MM.1S (cell line): ENCODE measurements around the gene HRH2.

ENCODE experiments used
- DNase-seq: peaks from one replicate; pipeline ENCODE4 v3.0.0-alpha.2; 2015
- H2AFZ ChIP-seq: fragments of 300-600 bp; sonication (generic); 2 replicates; pipeline ENCODE4 v1.6.0; 2016; ENCODE audit warnings: antibody characterized with exemption, low read length
- H3F3A ChIP-seq: fragments of 300-600 bp; sonication (generic); 2 replicates; pipeline ENCODE4 v1.6.1; 2016; ENCODE audit warnings: mild to moderate bottlenecking, antibody characterized with exemption, low read length, moderate library complexity, mixed read lengths; ENCODE audit not compliant: insufficient read depth
- H3K27ac ChIP-seq: fragments of 300-600 bp; sonication (generic); 2 replicates; pipeline ENCODE4 v1.5.1; 2016; ENCODE audit warnings: mild to moderate bottlenecking, low read length
- H3K27me3 ChIP-seq: fragments of 300-600 bp; sonication (generic); replicated peaks from 2 replicates; pipeline ENCODE4 v1.6.0; 2016; ENCODE audit warnings: low read length; ENCODE audit not compliant: insufficient read depth
- H3K36me3 ChIP-seq: fragments of 300-600 bp; sonication (generic); replicated peaks from 2 replicates; pipeline ENCODE4 v1.6.1; 2016; ENCODE audit warnings: mild to moderate bottlenecking, low read length, mixed read lengths; ENCODE audit not compliant: insufficient read depth
- H3K4me1 ChIP-seq: fragments of 300-600 bp; sonication (generic); 2 replicates; pipeline ENCODE4 v1.6.1; 2016; ENCODE audit warnings: low read length, mixed read lengths
- H3K4me2 ChIP-seq: fragments of 300-600 bp; sonication (generic); 2 replicates; pipeline ENCODE4 v1.6.0; 2016; ENCODE audit warnings: low read depth, low read length
- H3K4me3 ChIP-seq: fragments of 300-600 bp; sonication (generic); 2 replicates; pipeline ENCODE4 v1.5.1; 2016; ENCODE audit warnings: low read length, mixed read lengths
- H3K79me2 ChIP-seq: fragments of 300-600 bp; sonication (generic); 2 replicates; pipeline ENCODE4 v1.6.1; 2016; ENCODE audit warnings: mixed run types, low read length, mixed read lengths
- H3K9ac ChIP-seq: fragments of 300-600 bp; sonication (generic); 2 replicates; pipeline ENCODE4 v1.6.1; 2016; ENCODE audit warnings: low read length, mixed read lengths
- H3K9me2 ChIP-seq: fragments of 300-600 bp; sonication (generic); replicated peaks from 2 replicates; pipeline ENCODE4 v1.6.1; 2016; ENCODE audit warnings: mild to moderate bottlenecking, low read length, mixed read lengths; ENCODE audit not compliant: insufficient read depth
- H3K9me3 ChIP-seq: fragments of 300-600 bp; sonication (generic); replicated peaks from 2 replicates; pipeline ENCODE4 v1.6.1; 2016; ENCODE audit warnings: mild to moderate bottlenecking, low read length, mixed read lengths; ENCODE audit not compliant: insufficient read depth
- H4K20me1 ChIP-seq: fragments of 300-600 bp; sonication (generic); 2 replicates; pipeline ENCODE4 v1.6.1; 2016; ENCODE audit warnings: mild to moderate bottlenecking, low read length, moderate library complexity, mixed read lengths; ENCODE audit not compliant: insufficient read depth
- EZH2 ChIP-seq: fragments of 300-600 bp; sonication (generic); optimal IDR thresholded peaks from 2 replicates; pipeline ENCODE3; 2017; ENCODE audit warnings: low read depth, mild to moderate bottlenecking, antibody characterized with exemption, low read length, mixed read lengths
- EZH2phosphoT487 ChIP-seq: fragments of 300-600 bp; sonication (generic); IDR thresholded peaks from 2 replicates; pipeline ENCODE4 v1.6.1; 2018; ENCODE audit warnings: antibody characterized with exemption, low read length
- TF ChIP-seq, protein P1 (sequence below): fragments of 300-600 bp; sonication (generic); IDR thresholded peaks from 2 replicates; pipeline ENCODE4 v1.5.1; 2016; ENCODE audit warnings: antibody characterized with exemption, low read length, mixed read lengths

Gene HRH2

DNA sequence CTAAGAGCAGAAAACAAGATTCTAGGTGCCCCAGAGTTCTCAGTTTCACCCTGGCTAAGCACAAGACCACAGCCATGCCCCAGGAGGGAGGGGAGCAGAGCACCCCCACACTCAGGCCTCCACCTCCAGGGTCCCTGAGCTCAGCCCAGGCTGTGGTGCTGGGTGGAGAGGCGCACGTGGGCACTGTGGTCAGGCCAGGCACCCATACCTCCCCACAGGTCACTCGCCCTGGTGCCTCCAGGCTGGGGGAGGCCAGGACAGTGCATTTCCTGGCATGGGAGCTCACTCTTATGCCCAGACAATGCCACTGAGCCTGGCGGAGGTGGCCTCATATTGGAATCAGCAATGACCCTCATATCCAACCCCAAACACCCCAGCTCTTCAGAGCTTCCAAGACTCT, 78.8 kb downstream of the HRH2 start:
- Histone ChIP-seq H3K4me2 (no peak overlapping the region), H3K9ac (no peak overlapping the region), H3K27me3 (peaks cover 35% of the 10 kb centered on the region), H3K4me3 (no peak overlapping the region), H3K4me1 (no peaks in the 10 kb centered on the region), H4K20me1 (no peaks in the 10 kb centered on the region), H3K79me2 (no peaks in the 10 kb centered on the region), H2AFZ (no peak overlapping the region), H3K27ac (no peak overlapping the region), H3F3A (no peaks in the 10 kb centered on the region), H3K36me3 (no peaks in the 10 kb centered on the region), H3K9me3 (no peaks in the 10 kb centered on the region), H3K9me2 (no peaks in the 10 kb centered on the region)
- TF ChIP-seq EZH2phosphoT487 (no peak), EZH2 (no peak)
- TF ChIP-seq, protein P1, sequence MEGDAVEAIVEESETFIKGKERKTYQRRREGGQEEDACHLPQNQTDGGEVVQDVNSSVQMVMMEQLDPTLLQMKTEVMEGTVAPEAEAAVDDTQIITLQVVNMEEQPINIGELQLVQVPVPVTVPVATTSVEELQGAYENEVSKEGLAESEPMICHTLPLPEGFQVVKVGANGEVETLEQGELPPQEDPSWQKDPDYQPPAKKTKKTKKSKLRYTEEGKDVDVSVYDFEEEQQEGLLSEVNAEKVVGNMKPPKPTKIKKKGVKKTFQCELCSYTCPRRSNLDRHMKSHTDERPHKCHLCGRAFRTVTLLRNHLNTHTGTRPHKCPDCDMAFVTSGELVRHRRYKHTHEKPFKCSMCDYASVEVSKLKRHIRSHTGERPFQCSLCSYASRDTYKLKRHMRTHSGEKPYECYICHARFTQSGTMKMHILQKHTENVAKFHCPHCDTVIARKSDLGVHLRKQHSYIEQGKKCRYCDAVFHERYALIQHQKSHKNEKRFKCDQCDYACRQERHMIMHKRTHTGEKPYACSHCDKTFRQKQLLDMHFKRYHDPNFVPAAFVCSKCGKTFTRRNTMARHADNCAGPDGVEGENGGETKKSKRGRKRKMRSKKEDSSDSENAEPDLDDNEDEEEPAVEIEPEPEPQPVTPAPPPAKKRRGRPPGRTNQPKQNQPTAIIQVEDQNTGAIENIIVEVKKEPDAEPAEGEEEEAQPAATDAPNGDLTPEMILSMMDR: no peak
- DNase-seq: no peak

GRCh38 chr5:175737481-175737880, 79.6 kb downstream of the HRH2 start:
- Histone ChIP-seq H3K79me2 (no peaks in the 10 kb centered on the region), H3K4me3 (no peak overlapping the region), H3K27ac (no peak overlapping the region), H3K4me1 (no peaks in the 10 kb centered on the region), H3K4me2 (no peak overlapping the region), H3K36me3 (no peaks in the 10 kb centered on the region), H3K9me2 (no peaks in the 10 kb centered on the region), H3F3A (no peaks in the 10 kb centered on the region), H3K27me3 (peaks cover 35% of the 10 kb centered on the region), H2AFZ (no peak overlapping the region), H4K20me1 (no peaks in the 10 kb centered on the region), H3K9me3 (no peaks in the 10 kb centered on the region), H3K9ac (no peak overlapping the region)
- TF ChIP-seq, protein P1: no peak
- no peak for TF ChIP-seq EZH2
- no peak for TF ChIP-seq EZH2phosphoT487
- no peak for DNase-seq

- no peak overlapping the region for H3K4me2 ChIP-seq
Observed at GRCh38 chr5:175738126-175738525, 80.3 kb downstream of the HRH2 start.

More at GRCh38 chr5:175738126-175738525, 80.3 kb downstream of the HRH2 start:
- no peaks in the 10 kb centered on the region for H3K9me3 ChIP-seq
- no peak overlapping the region for H2AFZ ChIP-seq
- no peaks in the 10 kb centered on the region for H3K36me3 ChIP-seq
- no peak for DNase-seq
- H3K4me3 ChIP-seq: no peak overlapping the region
- no peak overlapping the region for H3K9ac ChIP-seq
- H3K79me2 ChIP-seq: no peaks in the 10 kb centered on the region
- H3F3A ChIP-seq: no peaks in the 10 kb centered on the region
- no peak overlapping the region for H3K27ac ChIP-seq
- TF ChIP-seq, protein P1: no peak
- H3K27me3 ChIP-seq: peaks cover 35% of the 10 kb centered on the region
- H4K20me1 ChIP-seq: no peaks in the 10 kb centered on the region
- no peaks in the 10 kb centered on the region for H3K4me1 ChIP-seq
- no peaks in the 10 kb centered on the region for H3K9me2 ChIP-seq
